GM12891 (cell line): Measurements from ENCODE around the gene ATP11A.

Experiments used
- DNase-seq: peaks from one replicate; pipeline ENCODE4 v3.0.0; 2011; ENCODE audit warnings: low spot score; ENCODE audit not compliant: insufficient read length
- FAIRE-seq: peaks from 2 replicates; lab custom pipeline; 2011; peaks lifted over from hg19 to GRCh38; lab: Jason Lieb, UNC
- PAX5 ChIP-seq: IDR thresholded peaks from 2 replicates; pipeline ENCODE4 v1.6.1; 2011; ENCODE audit warnings: low read length, moderate library complexity, mild to moderate bottlenecking; ENCODE audit not compliant: insufficient read depth, severe bottlenecking
- POLR2A ChIP-seq: IDR thresholded peaks from 2 replicates; pipeline ENCODE4 v1.6.1; 2011; ENCODE audit warnings: low read depth, low read length, control low read depth
- POLR2AphosphoS5 ChIP-seq: IDR thresholded peaks from 2 replicates; pipeline ENCODE4 v1.6.1; 2011; ENCODE audit warnings: low read depth, low read length, control low read depth
- POU2F2 ChIP-seq: IDR thresholded peaks from 2 replicates; pipeline ENCODE4 v1.6.1; 2011; ENCODE audit warnings: low read depth, mild to moderate bottlenecking, control low read depth, low read length, moderate library complexity
- SPI1 ChIP-seq: IDR thresholded peaks from 2 replicates; pipeline ENCODE4 v1.6.1; 2011; ENCODE audit warnings: low read depth, low read length, control low read depth
- TAF1 ChIP-seq: IDR thresholded peaks from 2 replicates; pipeline ENCODE4 v1.6.1; 2011; ENCODE audit warnings: low read depth, low read length, control low read depth

Gene ATP11A

DNA sequence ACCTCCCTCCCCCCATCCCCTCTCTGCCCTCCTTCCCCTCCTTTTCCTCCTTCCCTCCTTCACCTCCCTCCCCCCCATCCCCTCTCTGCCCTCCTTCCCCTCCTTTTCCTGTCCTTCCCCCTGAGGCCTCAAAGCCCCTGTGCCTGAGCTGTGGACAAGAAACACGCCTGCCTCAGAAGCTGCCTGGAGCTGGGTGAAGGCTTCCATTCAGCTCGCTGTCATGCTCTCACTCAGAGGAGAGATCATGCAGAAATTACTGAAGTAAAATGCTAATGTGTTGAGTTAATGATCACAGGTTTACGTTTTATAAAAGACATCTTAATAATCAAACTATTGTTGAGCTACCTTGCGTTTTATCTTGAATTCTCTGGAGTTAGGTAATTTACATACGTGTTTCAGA, 114.5 kb downstream of the ATP11A start:
- TF ChIP-seq PAX5 (no peak), SPI1 (no peak), POLR2AphosphoS5 (no peak), TAF1 (no peak), POU2F2 (no peak), POLR2A (no peak)
- FAIRE-seq (no peak), DNase-seq (no peak)

DNA sequence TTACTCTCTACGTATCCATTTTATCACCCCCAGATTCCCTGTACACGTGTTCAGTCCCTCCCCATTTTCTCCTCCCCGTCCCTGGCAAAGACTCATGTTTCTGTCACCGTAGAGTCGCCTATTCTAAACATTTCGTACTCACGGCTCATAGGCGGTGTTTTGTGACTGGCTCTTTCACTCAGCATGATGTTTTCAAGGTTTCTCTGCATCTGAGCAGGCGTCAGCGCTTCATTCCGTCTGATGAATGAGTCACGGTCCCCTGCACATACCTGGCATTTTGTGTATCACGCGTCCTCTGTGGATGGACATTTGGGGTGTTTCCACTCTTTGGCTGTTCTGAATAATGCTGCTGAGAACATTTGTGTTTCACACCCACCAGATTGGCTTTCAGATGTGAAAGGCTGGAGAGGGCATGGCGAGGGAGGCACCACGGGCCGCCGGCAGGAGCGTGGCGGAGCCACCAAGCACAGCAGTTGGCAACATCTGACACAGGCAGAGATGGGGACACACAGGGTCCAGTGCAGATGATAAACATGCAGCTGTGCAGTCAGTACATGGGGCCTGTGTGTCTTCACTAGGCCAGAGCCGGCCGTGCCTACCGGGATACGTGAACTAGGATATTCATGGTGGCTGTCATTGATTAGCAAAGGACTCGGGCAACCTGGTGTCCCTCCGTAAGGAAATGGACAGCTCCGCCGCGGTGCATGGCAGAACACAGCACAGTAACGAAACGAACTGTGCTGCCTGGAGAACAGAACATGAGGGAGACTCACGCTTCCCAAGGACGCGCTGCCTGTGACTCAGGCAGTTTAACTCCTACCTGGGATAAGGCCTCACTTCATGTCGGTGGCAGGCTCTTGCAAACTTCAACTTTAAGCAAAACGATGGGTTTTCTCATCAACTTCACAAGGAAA, 117.2 kb downstream of the ATP11A start:
- FAIRE-seq: no peak
- TF ChIP-seq POLR2AphosphoS5 (no peak), POLR2A (no peak), POU2F2 (no peak), SPI1 (no peak)

DNA sequence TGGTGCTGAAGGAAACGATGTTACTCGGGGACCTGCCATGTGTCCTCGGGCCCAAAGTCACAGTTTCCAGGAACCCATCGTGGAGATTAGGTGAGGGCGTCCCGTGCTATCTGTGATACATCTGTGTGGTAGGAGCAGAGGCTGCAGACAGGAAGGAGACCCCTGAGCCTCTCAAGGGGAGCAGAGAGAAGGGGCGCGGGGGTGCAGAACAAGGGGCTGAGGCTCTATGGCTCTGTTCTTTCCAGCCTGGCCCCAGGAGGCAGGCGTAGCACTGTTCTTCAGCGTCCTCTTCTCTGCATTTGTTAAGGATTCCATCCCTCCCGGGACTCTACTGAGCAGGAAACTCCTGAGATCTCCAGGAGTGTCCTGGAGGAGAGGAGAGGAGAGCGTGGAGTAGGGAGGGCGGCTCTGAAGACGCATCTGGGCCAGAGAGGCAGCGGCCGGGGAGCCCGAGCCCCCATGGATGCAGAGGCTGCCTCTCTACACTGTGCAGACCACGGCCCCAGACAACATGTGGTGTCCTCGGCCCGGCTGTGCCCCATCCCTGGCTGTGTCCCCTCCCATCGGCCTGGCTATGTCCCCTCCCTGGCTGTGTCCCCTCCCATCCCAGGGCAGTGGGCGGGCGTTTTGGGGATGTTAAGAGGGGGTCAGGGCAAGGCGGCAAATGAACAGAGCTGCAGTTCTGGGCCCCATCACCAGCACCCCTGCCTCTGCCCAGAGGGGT, 118.0 kb downstream of the ATP11A start:
- no peak for DNase-seq
- FAIRE-seq: no peak
- no peak for TF ChIP-seq SPI1
- no peak for TF ChIP-seq TAF1
- TF ChIP-seq POLR2AphosphoS5: no peak
- no peak for TF ChIP-seq POLR2A
- no peak for TF ChIP-seq PAX5
- TF ChIP-seq POU2F2: no peak

More for the DNA sequence above, 117.2 kb downstream of the ATP11A start:
- DNase-seq: no peak

DNA sequence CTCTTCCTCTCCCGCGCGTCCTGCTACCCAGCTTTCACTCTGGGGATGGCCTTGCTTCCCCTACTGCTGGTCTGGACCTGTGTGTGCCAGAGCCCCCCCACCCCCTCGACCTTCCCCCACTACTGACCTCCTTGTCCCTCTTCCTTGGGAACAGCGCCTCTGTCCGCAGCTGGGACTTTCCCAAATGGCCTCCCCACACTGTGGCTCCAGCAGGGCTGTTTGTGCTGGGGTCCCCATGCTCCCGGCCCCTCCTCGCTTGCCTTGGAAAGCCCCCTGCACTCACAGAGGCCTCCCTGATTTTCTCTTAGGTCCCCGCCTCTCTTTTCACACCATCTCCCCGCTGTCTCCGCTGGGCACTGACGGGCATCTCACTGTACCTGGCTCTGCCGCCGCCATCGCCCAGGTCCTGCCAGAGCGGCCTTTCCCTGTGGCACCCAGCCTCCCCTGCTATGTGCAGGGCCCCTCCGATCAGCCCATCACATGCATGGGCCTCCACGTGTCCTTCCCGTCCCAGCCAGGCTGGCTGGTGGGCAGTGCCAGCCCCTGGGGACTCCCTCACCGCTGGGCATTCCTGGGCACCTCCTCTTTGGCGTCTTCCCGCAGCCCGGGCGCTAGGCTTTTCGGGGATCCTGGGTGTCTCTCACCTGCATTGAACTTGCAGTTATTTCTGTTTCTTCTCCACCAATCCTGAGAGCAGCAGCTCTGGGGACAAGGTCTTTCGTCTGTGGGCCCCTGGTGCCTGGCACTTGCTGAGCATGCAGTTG, 118.7 kb downstream of the ATP11A start:
- no peak for FAIRE-seq
- no peak for DNase-seq
- no peak for TF ChIP-seq POLR2A
- TF ChIP-seq PAX5: no peak
- TF ChIP-seq TAF1: no peak
- TF ChIP-seq POU2F2: no peak
- no peak for TF ChIP-seq POLR2AphosphoS5
- TF ChIP-seq SPI1: no peak

DNA sequence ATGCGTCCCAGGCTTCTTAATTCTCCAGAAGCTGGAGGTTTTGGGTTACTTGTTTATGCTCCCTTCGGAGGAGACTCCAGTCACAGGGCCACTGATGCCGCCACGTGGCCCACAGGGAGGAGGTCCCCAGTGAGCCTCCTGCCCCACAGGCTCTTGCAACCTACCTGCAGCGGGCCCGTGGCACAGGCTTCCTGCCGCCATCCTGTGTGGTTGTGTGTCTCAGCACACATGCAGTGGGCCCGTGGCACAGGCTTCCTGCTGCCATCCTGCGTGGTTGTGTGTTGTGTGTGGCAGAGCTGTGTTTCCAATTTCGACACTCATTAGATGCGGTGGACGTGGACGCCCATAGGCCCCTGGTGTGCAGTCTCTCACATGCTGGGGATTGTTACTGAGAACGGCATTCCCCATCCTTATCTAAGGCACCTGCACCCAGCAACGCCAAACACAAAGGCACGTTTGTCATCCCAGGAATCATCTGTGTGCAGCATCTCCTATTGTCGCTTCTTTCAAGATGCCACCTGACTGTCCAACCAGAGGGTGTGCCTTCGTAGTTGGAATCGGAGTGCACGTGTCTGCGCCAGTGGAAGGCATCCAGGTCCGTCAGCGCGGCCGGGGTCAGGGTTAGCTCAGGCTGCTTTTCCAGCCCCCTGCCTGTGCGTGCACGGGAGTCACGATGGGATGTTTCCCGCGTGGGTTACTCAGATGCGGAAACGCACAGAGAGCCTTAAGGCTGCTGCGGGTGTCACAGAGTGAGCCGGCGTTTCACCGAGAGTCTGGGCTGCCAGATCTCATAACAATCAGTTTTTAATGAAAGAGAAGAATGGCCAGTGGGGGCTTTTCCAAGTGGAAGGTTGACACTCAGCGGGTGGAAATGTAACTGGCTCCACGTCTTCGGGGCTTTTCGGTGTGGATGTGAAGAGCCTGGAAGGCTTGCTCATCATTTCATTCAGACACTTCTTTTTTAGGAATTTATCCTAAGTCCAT, 119.8 kb downstream of the ATP11A start:
- DNase-seq (no peak), FAIRE-seq (no peak)
- TF ChIP-seq POLR2AphosphoS5 (no peak), PAX5 (no peak), POU2F2 (no peak), TAF1 (no peak), POLR2A (no peak), SPI1 (no peak)

DNA sequence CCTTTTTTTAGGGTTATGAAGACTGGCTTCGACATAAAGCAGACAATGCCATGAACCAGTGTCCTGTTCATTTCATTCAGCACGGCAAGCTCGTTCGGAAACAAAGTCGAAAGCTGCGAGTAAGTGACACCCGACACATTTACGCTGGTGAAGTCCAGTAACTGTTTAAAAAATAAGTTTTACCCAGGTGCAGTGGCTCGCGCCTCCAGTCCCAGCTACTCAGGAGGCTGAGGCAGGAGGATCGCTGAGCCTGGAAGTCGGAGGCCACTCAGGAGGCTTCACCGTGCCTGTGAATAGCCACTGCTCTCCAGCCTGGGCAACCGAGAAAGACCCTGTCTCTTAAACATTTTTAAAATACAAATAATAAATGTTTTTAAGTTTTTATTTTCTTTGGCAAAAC, 120.8 kb downstream of the ATP11A start:
- TF ChIP-seq TAF1 (no peak), SPI1 (no peak), POLR2AphosphoS5 (no peak), PAX5 (no peak), POLR2A (no peak), POU2F2 (no peak)
- FAIRE-seq (no peak), DNase-seq (no peak)

DNA sequence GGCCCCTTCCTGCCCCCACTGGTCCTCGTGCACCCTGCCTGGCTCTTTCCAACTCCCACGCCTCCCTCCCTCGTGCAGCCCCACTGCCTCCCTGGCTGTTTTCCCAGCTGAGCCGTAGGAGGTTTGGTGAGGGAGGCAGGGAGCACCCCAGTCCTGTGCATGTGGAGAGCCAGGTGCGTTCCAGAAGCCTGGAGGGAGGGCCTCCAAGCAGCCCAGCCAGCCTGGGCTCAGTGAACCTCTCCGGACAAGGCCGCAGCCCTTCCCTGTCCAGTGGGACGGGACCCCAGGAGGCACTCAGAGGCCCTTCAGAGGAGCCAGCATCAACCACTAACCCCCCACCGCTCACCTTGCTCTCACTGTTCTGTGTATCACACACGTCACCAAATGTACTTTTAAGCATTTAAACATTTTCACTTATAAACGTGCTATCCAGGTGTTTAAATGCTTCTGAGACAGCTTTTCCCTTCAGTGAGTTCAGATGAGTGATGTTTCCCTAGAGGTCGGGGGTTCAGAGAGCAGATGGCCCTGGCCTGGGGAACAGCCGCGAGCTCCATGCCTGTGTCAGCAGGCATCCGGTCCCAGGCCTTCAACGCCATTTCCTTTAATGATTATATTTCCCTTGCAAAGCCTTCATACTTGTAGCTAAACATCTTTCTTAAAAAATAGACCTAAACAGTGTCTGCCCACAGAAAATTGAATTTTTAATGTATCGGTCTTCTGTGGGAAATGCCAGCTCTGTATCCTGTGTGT, 122.6 kb downstream of the ATP11A start:
- no peak for DNase-seq
- FAIRE-seq: no peak
- TF ChIP-seq SPI1: no peak
- TF ChIP-seq TAF1: no peak
- no peak for TF ChIP-seq POLR2AphosphoS5
- TF ChIP-seq POLR2A: no peak

DNA sequence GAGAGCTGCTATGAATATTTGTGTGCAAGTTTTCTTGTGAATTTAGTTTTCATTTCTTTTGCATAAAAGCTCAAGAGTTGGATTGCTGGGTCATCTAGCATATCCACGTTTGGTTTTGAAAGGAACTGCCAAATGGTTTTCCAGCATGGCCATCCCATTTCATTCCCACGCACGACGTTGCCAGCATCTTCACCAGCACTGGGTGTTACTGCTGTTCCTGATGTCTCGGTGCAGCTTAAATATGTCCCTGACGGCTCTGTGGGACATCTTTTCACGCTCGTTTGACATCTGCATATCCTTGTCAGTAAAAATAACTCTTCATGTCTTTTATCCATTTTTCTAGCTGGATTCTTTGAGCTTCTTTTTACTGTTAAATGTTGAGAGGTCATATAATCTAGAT, 123.7 kb downstream of the ATP11A start:
- TF ChIP-seq POU2F2 (no peak), POLR2A (no peak), POLR2AphosphoS5 (no peak), SPI1 (no peak), PAX5 (no peak), TAF1 (no peak)
- FAIRE-seq (no peak), DNase-seq (no peak)
